SK-N-SH (cell line): ENCODE measurements around the gene SPIRE2. TPM values are rescaled to one million over a fixed set of nuclear protein-coding genes. Genes with fewer than 3 reads are reported as not detected.

Experiments used
- CTCF ChIA-PET: fragments of 300-600, 350-600 bp; formaldehyde crosslinking; extraction: SDS; loops from one replicate; lab custom pipeline; 2021; lab: Yijun Ruan, JAX
- POLR2A ChIA-PET: fragments of 350-600 bp; sonication (Branson Sonifier 250); formaldehyde crosslinking; extraction: SDS; loops from one replicate; lab custom pipeline; 2020; ENCODE audit warnings: antibody characterized with exemption, inconsistent platforms; lab: Yijun Ruan, JAX
- DNase-seq: peaks from one replicate; pipeline ENCODE4 v3.0.0; 2012
- H2AFZ ChIP-seq: fragments of 200-600 bp; sonication (generic); 2 replicates; pipeline ENCODE4 v1.8.1; 2016; ENCODE audit warnings: antibody characterized with exemption, mild to moderate bottlenecking, low read depth
- H3F3A ChIP-seq: fragments of 200-600 bp; sonication (generic); replicated peaks from 2 replicates; pipeline ENCODE3; 2016; ENCODE audit warnings: antibody characterized with exemption, mild to moderate bottlenecking; ENCODE audit not compliant: insufficient read depth
- H3K27ac ChIP-seq, 2 experiments: fragments of 200-500 bp in 1 of 2; fragments of 200-600 bp in 1 of 2; sonication (Bioruptor generic) in 1 of 2; sonication (generic), shearing (Covaris generic) in 1 of 2; 2 replicates each; pipeline versions ENCODE4 v1.5.1 to v1.6.1; 2014 to 2016; ENCODE audit warnings: low read depth in 2 of 2, inconsistent platforms in 1 of 2, low read length in 1 of 2, mild to moderate bottlenecking in 1 of 2, mixed read lengths in 1 of 2
- H3K27me3 ChIP-seq: fragments of 200-600 bp; sonication (generic), shearing (Covaris generic); 2 replicates; pipeline ENCODE4 v1.6.1; 2016; ENCODE audit warnings: mixed run types; ENCODE audit not compliant: insufficient read depth
- H3K36me3 ChIP-seq, 2 experiments: fragments of 200-500 bp in 1 of 2; fragments of 200-600 bp in 1 of 2; sonication (Bioruptor generic) in 1 of 2; sonication (generic) in 1 of 2; replicated peaks in 1 of 2; 2 replicates each; pipeline versions ENCODE3 to v1.5.1; 2014 to 2016; ENCODE audit warnings: low read length in 1 of 2, mild to moderate bottlenecking in 1 of 2; ENCODE audit not compliant: insufficient read depth in 2 of 2, control insufficient read depth in 1 of 2
- H3K4me1 ChIP-seq, 2 experiments: fragments of 200-500 bp in 1 of 2; fragments of 200-600 bp in 1 of 2; sonication (Bioruptor generic) in 1 of 2; sonication (generic), shearing (Covaris generic) in 1 of 2; 2 replicates each; pipeline versions ENCODE4 v1.5.1 to v1.6.1; 2014 to 2016; ENCODE audit warnings: low read depth in 1 of 2, low read length in 1 of 2, mixed run types in 1 of 2; ENCODE audit not compliant: insufficient read depth in 2 of 2, control insufficient read depth in 1 of 2
- H3K4me2 ChIP-seq: fragments of 200-600 bp; sonication (generic), shearing (Covaris generic); 2 replicates; pipeline ENCODE4 v1.6.1; 2017; ENCODE audit warnings: mixed run types
- H3K4me3 ChIP-seq, 2 experiments: fragments of 200-500 bp in 1 of 2; fragments of 200-600 bp in 1 of 2; sonication (Bioruptor generic) in 1 of 2; sonication (generic), shearing (Covaris generic) in 1 of 2; 2 replicates each; pipeline versions ENCODE4 v1.5.1 to v1.8.1; 2014 to 2016; ENCODE audit warnings: low read depth in 2 of 2, inconsistent platforms in 1 of 2, low read length in 1 of 2, mild to moderate bottlenecking in 1 of 2, mixed read lengths in 1 of 2, moderate library complexity in 1 of 2
- H3K79me2 ChIP-seq: fragments of 200-600 bp; sonication (generic); 2 replicates; pipeline ENCODE4 v1.8.1; 2017; ENCODE audit warnings: mild to moderate bottlenecking; ENCODE audit not compliant: insufficient read depth
- H3K9ac ChIP-seq: fragments of 200-600 bp; sonication (generic); 2 replicates; pipeline ENCODE4 v1.6.1; 2017; ENCODE audit warnings: mixed run types
- H3K9me2 ChIP-seq: fragments of 200-600 bp; sonication (generic); 2 replicates; pipeline ENCODE4 v1.6.1; 2017; ENCODE audit warnings: mixed run types
- H3K9me3 ChIP-seq: fragments of 200-600 bp; sonication (generic); 2 replicates; pipeline ENCODE4 v1.6.1; 2017; ENCODE audit warnings: mixed run types, mild to moderate bottlenecking, moderate library complexity
- H4K20me1 ChIP-seq: fragments of 200-600 bp; sonication (generic); 2 replicates; pipeline ENCODE4 v1.6.1; 2017; ENCODE audit warnings: mild to moderate bottlenecking, mixed run types; ENCODE audit not compliant: insufficient read depth
- ELF1 ChIP-seq: IDR thresholded peaks from 2 replicates; pipeline ENCODE4 v1.4.0; 2012
- EP300 ChIP-seq, 2 experiments: IDR thresholded peaks; 2 replicates each; pipeline versions ENCODE4 v1.4.0 to v1.6.1; 2012; ENCODE audit warnings: borderline replicate concordance in 1 of 2, low read depth in 1 of 2, low read length in 1 of 2
- FOSL2 ChIP-seq: IDR thresholded peaks from 2 replicates; pipeline ENCODE4 v1.4.0; 2012; ENCODE audit warnings: low read depth, mild to moderate bottlenecking, moderate library complexity, borderline replicate concordance
- FOXM1 ChIP-seq: IDR thresholded peaks from 2 replicates; pipeline ENCODE4 v1.4.0; 2012; ENCODE audit warnings: low read depth, mild to moderate bottlenecking
- GABPA ChIP-seq: IDR thresholded peaks from 2 replicates; pipeline ENCODE4 v1.4.0; 2012; ENCODE audit warnings: low read depth, mild to moderate bottlenecking
- GATA2 ChIP-seq: sonication (generic); formaldehyde crosslinking; IDR thresholded peaks from 2 replicates; pipeline ENCODE4 v1.5.0; 2020; ENCODE audit warnings: mild to moderate bottlenecking, missing genetic modification reagents
- JUND ChIP-seq: IDR thresholded peaks from 2 replicates; pipeline ENCODE4 v1.4.0; 2012
- NRF1 ChIP-seq: IDR thresholded peaks from 2 replicates; pipeline ENCODE4 v1.6.1; 2012; ENCODE audit warnings: low read depth, mild to moderate bottlenecking, low read length
- POLR2AphosphoS5 ChIP-seq: IDR thresholded peaks from 2 replicates; pipeline ENCODE4 v1.6.1; 2012; ENCODE audit warnings: low read depth, low read length
- SMC3 ChIP-seq: IDR thresholded peaks from 2 replicates; pipeline ENCODE4 v1.6.1; 2012; ENCODE audit warnings: low read depth, low read length, improper control_type of control experiment
- TCF12 ChIP-seq: IDR thresholded peaks from 2 replicates; pipeline ENCODE4 v1.4.0; 2012
- TEAD4 ChIP-seq: IDR thresholded peaks from 2 replicates; pipeline ENCODE4 v1.4.0; 2012; ENCODE audit warnings: mild to moderate bottlenecking, borderline replicate concordance; ENCODE audit not compliant: insufficient read depth
- YY1 ChIP-seq: IDR thresholded peaks from 2 replicates; pipeline ENCODE4 v1.4.0; 2012; ENCODE audit warnings: low read depth, mild to moderate bottlenecking
- WGBS: methylation state at CpG from one replicate; pipeline ENCODE4 v1.1.6; 2017; ENCODE audit warnings: low lambda C conversion rate; 5-methylcytosine and 5-hydroxymethylcytosine counted together
- polyA plus RNA-seq, 3 experiments: library from polyadenylated mRNA; depleted of rRNA; stranded (reverse); fragments of >200 nt; gene quantifications; 2 replicates each; pipeline ENCODE4 v1.2.3, GENCODE V29; 2012
- TF ChIP-seq, protein P1 (sequence below): IDR thresholded peaks from 2 replicates; pipeline ENCODE4 v1.4.0; 2012; ENCODE audit warnings: low read depth
- TF ChIP-seq, protein P2 (sequence below): fragments of 200-600 bp; sonication (generic); IDR thresholded peaks from 2 replicates; pipeline ENCODE4 v1.6.1; 2017; ENCODE audit warnings: antibody characterized with exemption, mild to moderate bottlenecking, moderate library complexity
- TF ChIP-seq, protein P3 (sequence below): IDR thresholded peaks from 2 replicates; pipeline ENCODE4 v1.4.0; 2012; ENCODE audit warnings: low read depth, borderline replicate concordance

Gene SPIRE2
- polyA plus RNA-seq, 1 of the 3 experiments (the other 2 are of a cell fraction) = 15.3 TPM

DNA sequence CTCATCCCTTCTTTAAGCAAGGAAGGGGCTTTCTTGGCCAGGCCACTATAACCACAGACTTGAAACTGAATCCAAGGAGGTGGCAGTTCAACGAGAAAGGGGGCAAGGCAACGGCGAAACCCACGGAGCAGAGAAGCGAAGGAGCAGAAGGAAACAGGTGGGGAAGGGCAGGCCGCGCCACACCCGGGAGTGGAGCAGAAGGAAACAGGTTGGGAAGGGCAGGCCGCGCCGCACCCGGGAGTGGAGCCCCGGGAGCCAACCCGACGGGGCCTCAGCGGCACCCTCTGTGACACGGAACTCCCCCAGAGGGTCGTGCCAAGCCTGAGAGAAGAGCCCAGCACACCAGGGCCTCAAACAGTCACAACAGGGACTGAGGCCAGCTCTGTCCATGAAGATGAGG lies 32.2 kb upstream of the SPIRE2 start:
- H3K4me2 ChIP-seq = no peak overlapping the region
- peaks cover 6% of the 10 kb centered on the region in 2 experiments for H3K36me3 ChIP-seq
- no peak overlapping the region for H3K27ac ChIP-seq
- 0 out of 2 replicates have a peak, but pooled peaks cover 3% of the 10 kb centered on the region for H3K79me2 ChIP-seq
- no peaks in the 10 kb centered on the region for H3K9me2 ChIP-seq
- WGBS = 99% methylated on average over 15 of the region's 18 CpGs
- H3K4me1 ChIP-seq = peaks cover 0 to 23% of the 10 kb centered on the region in 2 experiments; a peak in 1 of 4 replicates
- no peaks in the 10 kb centered on the region for H4K20me1 ChIP-seq
- no peak overlapping the region for H2AFZ ChIP-seq
- H3K9ac ChIP-seq = no peak overlapping the region
- H3K4me3 ChIP-seq = no peak overlapping the region
- H3F3A ChIP-seq = peaks cover 8% of the 10 kb centered on the region
- no peaks in the 10 kb centered on the region for H3K27me3 ChIP-seq
- ChIA-PET CTCF (interaction anchor here (0.6 to 1.0 kb wide), 3 partner anchors 15 to 62 kb away, joined by 3 read pairs; no protein-coding TSS in a partner anchor), POLR2A (no interaction called here)
- TF ChIP-seq, protein P1, sequence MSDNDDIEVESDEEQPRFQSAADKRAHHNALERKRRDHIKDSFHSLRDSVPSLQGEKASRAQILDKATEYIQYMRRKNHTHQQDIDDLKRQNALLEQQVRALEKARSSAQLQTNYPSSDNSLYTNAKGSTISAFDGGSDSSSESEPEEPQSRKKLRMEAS = no peak
- TF ChIP-seq FOSL2 (no peak), FOXM1 (no peak), SMC3 (no peak), TEAD4 (no peak), GATA2 (CRISPR knock-in tag) (no peak), TCF12 (no peak), POLR2AphosphoS5 (no peak), JUND (no peak)
- TF ChIP-seq, protein P2, sequence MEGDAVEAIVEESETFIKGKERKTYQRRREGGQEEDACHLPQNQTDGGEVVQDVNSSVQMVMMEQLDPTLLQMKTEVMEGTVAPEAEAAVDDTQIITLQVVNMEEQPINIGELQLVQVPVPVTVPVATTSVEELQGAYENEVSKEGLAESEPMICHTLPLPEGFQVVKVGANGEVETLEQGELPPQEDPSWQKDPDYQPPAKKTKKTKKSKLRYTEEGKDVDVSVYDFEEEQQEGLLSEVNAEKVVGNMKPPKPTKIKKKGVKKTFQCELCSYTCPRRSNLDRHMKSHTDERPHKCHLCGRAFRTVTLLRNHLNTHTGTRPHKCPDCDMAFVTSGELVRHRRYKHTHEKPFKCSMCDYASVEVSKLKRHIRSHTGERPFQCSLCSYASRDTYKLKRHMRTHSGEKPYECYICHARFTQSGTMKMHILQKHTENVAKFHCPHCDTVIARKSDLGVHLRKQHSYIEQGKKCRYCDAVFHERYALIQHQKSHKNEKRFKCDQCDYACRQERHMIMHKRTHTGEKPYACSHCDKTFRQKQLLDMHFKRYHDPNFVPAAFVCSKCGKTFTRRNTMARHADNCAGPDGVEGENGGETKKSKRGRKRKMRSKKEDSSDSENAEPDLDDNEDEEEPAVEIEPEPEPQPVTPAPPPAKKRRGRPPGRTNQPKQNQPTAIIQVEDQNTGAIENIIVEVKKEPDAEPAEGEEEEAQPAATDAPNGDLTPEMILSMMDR = no peak
- no peaks in the 10 kb centered on the region for H3K9me3 ChIP-seq
- no peak for DNase-seq

DNA sequence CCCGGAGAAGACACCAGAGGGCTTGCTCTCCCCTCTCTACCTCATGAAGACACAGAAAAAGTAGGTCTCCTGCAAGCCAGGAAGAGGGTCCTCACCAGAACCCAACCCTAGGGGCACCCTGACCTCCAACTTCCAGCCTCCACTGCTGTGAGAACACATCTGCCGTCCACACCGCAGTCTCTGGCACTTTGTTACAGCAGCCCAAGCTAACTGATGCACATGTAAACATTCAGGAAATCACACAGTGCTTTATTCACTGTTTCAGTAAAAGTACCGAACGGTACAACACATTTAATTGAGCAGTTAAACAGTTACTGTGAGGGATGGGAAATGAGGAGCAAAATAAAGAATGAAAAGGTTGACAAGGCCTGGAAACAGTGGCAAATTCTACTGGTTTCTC lies 30.1 kb upstream of the SPIRE2 start:
- WGBS = 91% methylated on average over 5 of the region's 5 CpGs
- no peaks in the 10 kb centered on the region for H3K9me3 ChIP-seq
- peaks cover 0 to 29% of the 10 kb centered on the region in 2 experiments; a peak in 1 of 4 replicates for H3K4me1 ChIP-seq
- H3K9me2 ChIP-seq = no peaks in the 10 kb centered on the region
- no peak for DNase-seq
- H3K9ac ChIP-seq = no peak overlapping the region
- peaks cover 6 to 12% of the 10 kb centered on the region in 2 experiments for H3K36me3 ChIP-seq
- ChIA-PET CTCF (interaction anchor here (1.3 to 1.4 kb wide), 2 partner anchors 46 to 113 kb away, joined by 3 to 5 read pairs; no protein-coding TSS in a partner anchor), POLR2A (no interaction called here)
- no peak for TF ChIP-seq GABPA
- TF ChIP-seq FOXM1 = no peak
- no peak for TF ChIP-seq TEAD4
- TF ChIP-seq, protein P2 = no peak
- no peak for TF ChIP-seq NRF1
- TF ChIP-seq YY1 = no peak
- no peak for TF ChIP-seq EP300 (IDR thresholded peaks at IDR 0.05; ENCODE audit: borderline replicate concordance in 1 of 2, low read depth in 1 of 2, low read length in 1 of 2)
- TF ChIP-seq FOSL2 = no peak
- TF ChIP-seq, protein P3, sequence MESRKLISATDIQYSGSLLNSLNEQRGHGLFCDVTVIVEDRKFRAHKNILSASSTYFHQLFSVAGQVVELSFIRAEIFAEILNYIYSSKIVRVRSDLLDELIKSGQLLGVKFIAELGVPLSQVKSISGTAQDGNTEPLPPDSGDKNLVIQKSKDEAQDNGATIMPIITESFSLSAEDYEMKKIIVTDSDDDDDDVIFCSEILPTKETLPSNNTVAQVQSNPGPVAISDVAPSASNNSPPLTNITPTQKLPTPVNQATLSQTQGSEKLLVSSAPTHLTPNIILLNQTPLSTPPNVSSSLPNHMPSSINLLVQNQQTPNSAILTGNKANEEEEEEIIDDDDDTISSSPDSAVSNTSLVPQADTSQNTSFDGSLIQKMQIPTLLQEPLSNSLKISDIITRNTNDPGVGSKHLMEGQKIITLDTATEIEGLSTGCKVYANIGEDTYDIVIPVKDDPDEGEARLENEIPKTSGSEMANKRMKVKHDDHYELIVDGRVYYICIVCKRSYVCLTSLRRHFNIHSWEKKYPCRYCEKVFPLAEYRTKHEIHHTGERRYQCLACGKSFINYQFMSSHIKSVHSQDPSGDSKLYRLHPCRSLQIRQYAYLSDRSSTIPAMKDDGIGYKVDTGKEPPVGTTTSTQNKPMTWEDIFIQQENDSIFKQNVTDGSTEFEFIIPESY = no peak
- TF ChIP-seq ELF1 = no peak
- H3K27me3 ChIP-seq = no peaks in the 10 kb centered on the region
- peak overlapping the region in 1 of 2 experiments; percentile 80; a peak in 2 of 4 replicates for H3K27ac ChIP-seq
- H3K79me2 ChIP-seq = 0 out of 2 replicates have a peak, but pooled peaks cover 3% of the 10 kb centered on the region
- no peak overlapping the region for H2AFZ ChIP-seq
- H4K20me1 ChIP-seq = no peaks in the 10 kb centered on the region
- H3K4me2 ChIP-seq = no peak overlapping the region
- H3F3A ChIP-seq = peaks cover 8% of the 10 kb centered on the region
- H3K4me3 ChIP-seq = no peak overlapping the region
